ENCODE measurements around the gene FBXW4.
"Not testable (repeated sequence)": the region's sequence is repeated elsewhere in the genome, so short reads cannot be mapped to it uniquely, and the experiment has no call there.

Gene FBXW4

GRCh38 chr10:101650863-101651262 is 44.1 kb downstream of the FBXW4 start:
- no peak for DNase-seq

- DNase-seq: no peak
Measured at GRCh38 chr10:101649525-101650085, 45.4 kb downstream of the FBXW4 start.

- DNase-seq: no peak
Measured at GRCh38 chr10:101647255-101647654, 47.7 kb downstream of the FBXW4 start.

- DNase-seq: no peak
Measured at GRCh38 chr10:101646364-101646763, 48.6 kb downstream of the FBXW4 start.

DNA sequence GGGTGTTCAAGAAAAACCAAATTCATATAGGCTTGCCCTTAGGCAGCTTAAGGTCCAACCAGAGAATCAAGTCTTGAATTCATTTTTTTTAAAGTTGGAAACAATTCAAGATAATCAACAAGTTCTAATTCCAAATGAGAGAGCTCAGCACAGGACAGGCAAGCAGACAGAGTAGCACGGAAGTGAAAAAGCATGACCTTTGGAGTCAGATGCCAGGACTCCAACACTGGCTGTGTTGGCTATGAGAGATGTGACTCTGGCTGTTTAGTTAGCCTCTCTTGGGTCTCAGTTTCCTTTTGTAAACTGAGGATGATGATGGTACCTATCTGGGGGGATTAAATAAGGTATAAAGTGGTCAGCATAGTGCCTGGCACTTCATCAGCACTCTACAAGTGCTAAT is 49.3 kb downstream of the FBXW4 start:
- no peak for DNase-seq

DNA sequence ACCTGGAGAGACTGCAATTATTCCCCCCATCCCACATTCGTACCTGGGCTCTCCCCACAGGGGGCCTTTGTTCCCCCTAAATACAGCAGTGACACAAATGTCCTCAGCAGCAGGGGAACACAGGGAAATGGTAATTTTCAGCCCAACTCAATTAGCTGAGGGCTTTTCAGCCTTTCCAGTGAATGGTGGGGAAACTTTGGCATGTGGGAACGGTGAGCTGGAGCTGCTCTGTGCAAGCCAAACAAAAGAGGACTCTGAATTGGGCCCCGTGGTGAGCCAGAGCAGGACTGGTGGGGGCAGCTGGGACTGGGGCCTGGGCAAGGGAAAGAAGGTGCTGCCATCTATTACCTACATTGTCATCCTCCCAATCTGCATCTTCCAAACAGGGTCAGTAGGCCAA is 51.0 kb downstream of the FBXW4 start:
- DNase-seq: no peak

DNA sequence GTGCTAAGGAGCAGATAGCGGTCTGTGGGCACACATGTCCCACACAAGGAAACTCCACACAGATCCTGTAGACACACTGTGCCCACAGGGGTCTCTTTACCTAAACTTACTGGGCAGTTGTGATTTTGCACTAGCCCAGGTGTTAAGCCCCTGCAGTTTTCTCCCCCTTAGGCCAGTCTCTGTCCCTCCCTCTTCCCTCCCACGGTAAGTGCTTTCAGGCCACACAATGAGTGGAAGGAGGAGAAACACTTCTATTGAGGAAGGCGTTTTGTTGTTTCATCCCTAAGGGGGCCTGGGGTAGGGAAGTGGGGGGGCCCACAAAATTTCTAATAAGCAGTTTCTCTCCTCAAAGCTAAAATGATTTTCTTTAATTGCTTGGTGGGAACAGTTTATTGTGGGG is 51.4 kb downstream of the FBXW4 start:
- DNase-seq: no peak

DNA sequence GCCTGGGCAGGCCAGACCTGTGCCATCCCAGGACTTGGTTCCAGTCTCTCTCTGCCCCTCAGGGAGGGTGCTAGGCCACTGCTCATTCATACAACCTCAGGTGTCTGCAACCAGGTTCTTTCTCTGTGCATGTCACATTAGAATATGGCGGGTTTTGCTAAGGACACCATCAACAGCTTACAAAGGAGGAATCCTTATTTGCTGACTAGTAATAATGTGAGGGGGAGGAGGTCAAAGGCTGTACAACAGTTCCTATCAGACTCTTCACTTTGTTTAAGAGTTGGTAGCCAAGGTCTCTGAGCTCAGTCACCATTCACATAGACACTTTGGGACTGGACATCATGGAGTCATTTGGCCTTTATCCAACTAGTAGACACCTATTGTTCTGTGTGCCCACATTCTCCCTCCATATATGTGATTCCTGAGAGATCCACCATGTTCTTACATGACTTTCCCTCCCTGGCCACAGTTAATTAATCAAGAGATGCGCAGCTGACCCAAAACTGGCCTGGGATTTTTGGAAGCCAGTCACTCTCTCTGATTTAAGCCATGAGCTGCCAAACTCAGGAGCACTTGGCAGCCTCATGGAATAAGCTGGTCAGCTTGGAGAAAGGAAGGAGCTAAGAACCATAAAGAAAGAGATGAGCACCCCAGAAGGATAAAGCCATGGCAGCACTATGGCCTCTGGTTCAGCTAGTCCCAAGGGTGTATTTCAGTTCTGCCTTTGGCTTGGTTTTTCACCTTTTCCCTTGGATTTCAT is 55.6 kb downstream of the FBXW4 start:
- no peak for DNase-seq

DNA sequence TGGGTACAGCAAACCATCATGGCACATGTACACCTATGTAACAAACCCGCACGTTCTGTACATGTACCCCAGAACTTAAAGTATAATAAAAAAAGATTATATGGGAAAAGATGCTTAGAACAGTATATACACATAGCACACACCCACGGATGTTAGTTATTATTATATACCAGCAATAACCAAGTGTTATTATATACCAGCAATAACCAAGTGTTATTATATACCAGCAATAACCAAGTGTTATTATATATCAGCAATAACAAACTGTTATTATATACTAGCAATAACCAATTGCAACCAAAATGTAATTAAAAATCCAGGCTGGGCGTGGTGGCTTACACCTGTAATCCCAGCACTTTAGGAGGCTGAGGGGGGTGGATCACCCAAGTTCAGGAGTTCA is 61.5 kb downstream of the FBXW4 start:
- not testable (repeated sequence) for DNase-seq

DNA sequence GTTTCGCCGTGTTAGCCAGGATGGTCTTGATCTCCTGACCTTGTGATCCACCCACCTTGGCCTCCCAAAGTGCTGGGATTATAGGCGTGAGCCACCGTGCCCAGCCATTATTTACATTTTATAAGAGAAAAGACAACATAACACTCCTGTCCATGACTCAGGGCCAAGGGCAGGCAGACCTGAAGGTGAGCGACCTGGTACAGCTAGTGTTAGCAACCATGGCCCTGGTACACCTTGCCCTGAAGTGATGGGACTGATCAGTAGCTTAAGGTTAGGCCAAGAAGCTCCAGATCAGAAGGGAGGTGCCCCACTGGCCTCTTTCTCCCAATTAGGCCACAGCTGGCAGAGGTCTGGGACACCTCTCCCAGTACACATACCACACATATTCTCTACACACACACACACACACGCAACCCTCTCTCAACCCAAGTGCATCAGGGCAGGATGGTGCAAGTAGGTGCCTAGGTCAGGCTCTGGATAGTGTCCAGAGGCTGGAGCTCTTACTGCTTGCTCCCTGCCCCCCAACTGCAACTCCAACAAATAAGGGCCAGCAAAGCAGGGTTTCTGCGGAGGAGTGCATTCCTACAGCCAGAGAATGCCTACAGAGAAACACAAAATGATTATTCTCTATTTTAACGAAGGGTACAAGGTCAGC is 63.0 kb downstream of the FBXW4 start:
- no peak for DNase-seq

DNA sequence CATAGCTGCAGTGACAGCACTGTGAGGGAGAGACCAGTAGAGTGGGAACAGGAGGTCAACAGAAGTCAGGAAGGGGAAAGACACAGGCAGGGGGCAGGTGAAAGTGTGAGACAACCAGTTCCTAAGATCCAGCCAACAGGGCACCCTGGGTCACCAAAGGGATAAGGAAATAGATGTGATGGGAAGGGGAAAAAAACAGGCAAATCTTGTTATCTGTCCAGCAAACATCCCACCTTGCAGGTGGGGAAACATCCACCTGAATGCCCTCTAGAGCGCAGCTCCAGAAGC is 64.4 kb downstream of the FBXW4 start:
- DNase-seq: no peak

DNA sequence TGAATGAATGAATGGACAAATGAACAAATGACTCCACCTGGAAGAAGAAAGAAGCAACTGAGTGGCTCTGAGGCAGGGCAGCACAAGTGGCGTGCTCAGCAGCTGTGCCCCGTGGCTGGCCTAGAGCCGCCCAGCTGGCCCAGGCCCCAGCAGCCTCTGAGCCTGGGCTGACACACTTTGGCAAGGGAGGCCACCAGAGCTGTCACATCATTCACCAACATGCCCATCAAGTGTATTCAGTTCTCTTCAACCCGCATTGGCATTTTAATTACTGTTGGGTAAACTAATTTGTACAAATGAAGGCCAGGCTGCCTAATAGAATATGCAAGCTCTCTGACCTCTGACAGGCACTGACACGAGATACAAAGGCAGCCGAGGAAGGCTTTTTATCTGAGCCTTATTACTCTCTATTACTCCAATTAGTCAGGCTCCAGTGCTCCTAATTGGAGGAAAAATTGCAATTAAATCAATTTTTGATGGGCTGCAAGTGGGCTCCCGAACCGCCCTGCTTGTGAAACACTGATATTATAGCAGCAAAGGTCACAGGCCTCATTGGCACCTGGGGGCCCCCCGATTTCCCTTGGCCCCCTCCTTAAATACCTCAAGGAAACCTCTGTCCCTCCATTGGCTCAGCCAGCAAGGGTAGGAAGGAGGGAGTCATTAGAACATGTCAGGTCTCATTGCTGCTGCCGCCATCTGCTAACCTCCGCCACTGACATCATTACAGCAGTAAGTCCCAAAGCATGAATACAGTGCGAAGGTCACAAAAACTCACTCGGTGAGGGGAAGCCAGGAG is 64.9 kb downstream of the FBXW4 start:
- DNase-seq: no peak

DNA sequence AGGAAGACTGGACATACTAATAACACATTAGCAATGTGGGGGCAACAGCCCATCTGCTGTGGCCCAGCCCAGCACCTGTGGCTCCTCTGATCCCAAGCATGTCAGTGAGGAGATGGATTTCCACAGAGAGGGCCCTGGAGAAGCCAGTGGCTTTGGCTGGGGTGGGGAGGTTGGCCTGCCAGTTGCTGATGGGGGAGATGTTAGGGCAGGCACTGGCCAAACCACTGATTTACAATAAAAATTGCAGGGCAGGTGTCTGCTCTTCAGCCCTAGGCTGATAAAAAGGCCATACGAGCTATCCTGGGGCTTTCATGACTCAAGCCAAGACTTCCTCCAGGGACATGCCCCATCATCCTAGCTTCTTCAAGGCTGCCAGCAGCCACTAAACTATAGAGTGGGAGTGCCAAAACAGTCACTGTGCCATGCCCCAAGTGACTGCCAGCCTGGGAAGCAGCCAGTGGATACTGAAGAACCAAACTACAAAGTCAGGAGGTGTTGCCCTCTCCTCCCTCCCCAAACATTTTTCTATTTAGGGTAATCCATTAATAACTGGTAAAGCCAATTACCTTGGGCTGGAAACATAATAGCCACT is 69.1 kb downstream of the FBXW4 start:
- DNase-seq: no peak

DNA sequence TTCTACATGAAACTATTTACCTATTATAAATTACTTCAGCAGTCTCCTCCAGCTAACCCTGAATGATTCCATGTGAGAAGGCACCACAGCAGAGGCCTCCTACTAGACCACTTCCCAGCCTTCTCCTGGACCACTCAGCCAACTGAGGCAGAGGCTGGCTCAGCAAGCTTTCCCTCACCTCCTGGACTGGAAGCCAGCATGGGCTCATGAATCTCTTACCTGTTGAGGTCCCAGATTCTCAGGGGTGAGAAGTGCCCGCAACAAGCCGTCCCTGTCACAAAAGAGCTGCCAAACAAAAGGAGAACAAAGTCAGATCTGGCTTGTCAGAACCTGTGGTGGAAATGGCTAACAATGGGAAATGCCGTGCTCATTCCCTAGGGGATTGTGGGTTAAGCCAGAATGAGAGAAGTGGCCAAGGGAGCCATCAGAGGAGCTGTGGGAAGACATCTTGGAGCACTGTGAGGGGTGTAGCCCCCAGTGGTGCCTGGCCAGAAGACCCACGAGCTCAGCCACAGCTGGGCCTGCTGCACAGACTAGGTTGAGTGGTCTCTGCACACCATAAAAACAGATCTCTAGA is 70.4 kb downstream of the FBXW4 start:
- no peak for DNase-seq

GRCh38 chr10:101623528-101623927 is 71.4 kb downstream of the FBXW4 start:
- no peak for DNase-seq

- DNase-seq: no peak
Measured at GRCh38 chr10:101619983-101620382, 75.0 kb downstream of the FBXW4 start.

DNA sequence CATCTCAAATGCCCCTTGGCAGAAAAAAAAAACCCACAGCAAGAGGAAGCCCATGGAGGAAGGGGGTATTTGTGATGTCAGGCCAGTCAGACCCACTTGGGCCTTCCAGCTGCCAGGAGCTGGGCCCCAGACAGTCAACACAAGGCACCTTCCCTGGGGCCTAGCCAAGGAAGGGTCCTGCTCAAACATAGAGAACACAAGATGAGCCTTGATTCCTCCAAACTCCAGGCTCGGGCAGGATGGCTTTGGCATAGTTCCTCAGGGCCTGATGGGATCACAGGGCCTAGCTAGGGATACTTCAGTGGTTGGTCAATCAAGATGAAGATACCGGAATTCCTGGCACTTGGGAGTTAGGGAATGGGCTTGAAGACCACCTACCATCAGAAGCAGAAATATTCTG is 76.1 kb downstream of the FBXW4 start:
- DNase-seq: no peak

GRCh38 chr10:101617824-101618568 is 77.0 kb downstream of the FBXW4 start:
- DNase-seq: no peak

DNA sequence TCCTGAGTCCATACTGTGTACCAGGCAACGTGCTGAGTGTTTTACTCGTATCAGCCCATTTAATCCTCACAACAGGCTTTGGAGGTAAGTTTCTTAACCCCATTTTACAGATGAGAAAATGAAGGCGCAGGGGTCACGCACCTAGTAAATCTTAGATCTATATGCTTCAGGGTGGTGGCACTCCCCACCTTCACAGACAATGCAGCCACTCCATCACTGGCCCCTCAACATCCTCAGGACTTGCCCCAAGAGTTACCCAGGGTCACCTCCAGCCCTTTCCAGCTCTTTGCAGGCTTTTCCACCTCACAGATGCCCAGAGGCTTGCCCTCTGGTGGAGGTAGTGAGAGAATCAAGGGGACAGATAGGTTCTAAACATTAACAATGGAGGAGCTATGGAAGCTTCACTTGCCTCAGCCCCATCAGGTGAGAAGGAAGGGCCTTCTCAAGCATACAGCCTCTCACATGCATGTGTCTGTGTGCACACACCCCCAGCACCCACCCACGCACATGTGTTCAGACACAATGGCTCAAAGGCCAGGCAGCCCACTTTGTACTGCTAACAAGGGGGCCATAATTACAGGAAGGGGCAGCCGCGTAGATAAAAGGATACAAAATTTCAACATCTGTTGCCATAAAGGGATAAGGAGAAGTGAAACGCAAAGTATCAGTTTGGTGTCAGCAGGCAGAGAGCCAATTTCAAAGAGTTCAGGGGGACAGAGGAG is 77.7 kb downstream of the FBXW4 start:
- DNase-seq: no peak

DNA sequence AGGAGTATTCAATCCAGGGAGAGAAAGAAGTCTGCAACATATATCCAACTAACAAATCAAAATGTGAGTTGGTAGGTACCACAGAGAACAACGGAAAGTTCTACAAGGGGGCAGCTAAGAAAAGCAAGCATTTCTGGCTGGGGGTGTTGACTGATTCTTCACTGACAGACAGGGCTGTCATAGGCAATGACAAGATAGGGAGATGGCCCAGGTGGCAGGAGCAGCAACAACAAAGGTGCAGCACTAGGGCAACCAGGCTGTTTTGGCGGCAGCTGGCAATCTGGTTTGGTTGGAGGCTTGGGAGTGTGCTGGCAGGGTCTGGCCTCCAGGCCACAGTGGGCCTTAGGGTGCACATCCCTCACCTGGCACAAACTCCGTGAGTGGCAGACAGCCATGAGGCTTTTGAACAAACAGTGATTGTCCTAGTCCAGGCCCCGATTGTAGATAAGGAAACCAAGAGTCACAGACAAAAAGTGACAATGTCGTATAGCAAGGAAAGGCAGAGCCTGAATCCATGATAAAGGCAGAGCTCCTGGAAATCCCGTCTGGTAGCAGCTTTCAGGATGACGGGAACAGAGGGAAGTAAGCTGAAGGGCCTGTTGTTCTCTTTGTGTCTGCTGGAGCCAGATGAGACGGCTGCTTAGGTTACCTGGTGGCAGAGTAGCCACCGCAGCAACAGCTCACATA is 78.4 kb downstream of the FBXW4 start:
- no peak for DNase-seq

DNA sequence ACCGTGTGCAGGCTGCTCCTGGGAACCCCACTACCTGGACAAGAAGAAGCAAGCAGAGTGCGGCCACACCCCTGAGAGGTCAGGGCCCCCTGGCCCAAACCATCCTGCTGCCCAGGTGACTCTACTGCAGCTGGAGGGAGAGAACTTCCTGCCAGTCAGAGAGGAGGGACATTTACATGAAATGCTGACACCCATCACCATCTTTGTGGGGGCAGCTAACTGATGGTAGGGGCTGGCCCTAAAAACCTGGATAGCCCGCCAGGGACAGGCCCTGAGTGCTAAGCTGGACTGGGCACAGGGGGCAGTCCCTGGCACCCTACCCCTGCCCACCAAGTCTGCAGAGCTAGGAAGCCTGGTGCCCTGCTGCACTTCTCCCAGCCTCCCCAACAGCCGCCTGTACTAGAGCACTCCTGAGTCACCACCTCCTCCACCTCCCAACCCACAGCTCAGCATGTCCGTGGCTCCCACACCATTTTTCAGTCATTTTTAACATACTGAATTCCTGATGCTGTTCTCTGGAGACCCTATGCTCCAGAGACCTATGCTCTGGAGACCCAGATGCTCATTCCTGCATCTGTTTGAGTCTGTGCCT is 79.3 kb downstream of the FBXW4 start:
- DNase-seq: no peak
